ENCODE results near the gene RBMS3.

The RBMS3 gene

GRCh38 chr3:29502771-29503170, 221.9 kb downstream of the RBMS3 start:
- no peak overlapping the region for H3K4me3 ChIP-seq (replicated peaks; ENCODE audit: low read depth, low read length)
- TF ChIP-seq CTCF (IDR thresholded peaks at IDR 0.05; ENCODE audit: low read depth, low read length, missing control alignments), result no peak
- no peak for DNase-seq (ENCODE audit: extremely low read depth, low read depth)

GRCh38 chr3:29503314-29503713, 222.4 kb downstream of the RBMS3 start:
- TF ChIP-seq CTCF (IDR thresholded peaks at IDR 0.05; ENCODE audit: low read depth, low read length, missing control alignments), result no peak
- H3K4me3 ChIP-seq (replicated peaks; ENCODE audit: low read depth, low read length), result no peak overlapping the region
- DNase-seq (ENCODE audit: extremely low read depth, low read depth), result no peak

GRCh38 chr3:29503958-29504357, 223.1 kb downstream of the RBMS3 start:
- no peak for DNase-seq (ENCODE audit: extremely low read depth, low read depth)
- TF ChIP-seq CTCF (IDR thresholded peaks at IDR 0.05; ENCODE audit: low read depth, low read length, missing control alignments), result no peak
- H3K4me3 ChIP-seq (replicated peaks; ENCODE audit: low read depth, low read length), result no peak overlapping the region

GRCh38 chr3:29506502-29506901, 225.6 kb downstream of the RBMS3 start:
- DNase-seq (ENCODE audit: extremely low read depth, low read depth), result no peak
- H3K4me3 ChIP-seq (replicated peaks; ENCODE audit: low read depth, low read length), result no peak overlapping the region
- no peak for TF ChIP-seq CTCF (IDR thresholded peaks at IDR 0.05; ENCODE audit: low read depth, low read length, missing control alignments)

GRCh38 chr3:29511701-29512100, 230.8 kb downstream of the RBMS3 start:
- no peak for DNase-seq (ENCODE audit: extremely low read depth, low read depth)
- TF ChIP-seq CTCF (IDR thresholded peaks at IDR 0.05; ENCODE audit: low read depth, low read length, missing control alignments), result no peak
- no peak overlapping the region for H3K4me3 ChIP-seq (replicated peaks; ENCODE audit: low read depth, low read length)

GRCh38 chr3:29512641-29513040, 231.8 kb downstream of the RBMS3 start:
- no peak overlapping the region for H3K4me3 ChIP-seq (replicated peaks; ENCODE audit: low read depth, low read length)

More at GRCh38 chr3:29512641-29513040, 231.8 kb downstream of the RBMS3 start:
- TF ChIP-seq CTCF (IDR thresholded peaks at IDR 0.05; ENCODE audit: low read depth, low read length, missing control alignments), result no peak
- no peak for DNase-seq (ENCODE audit: extremely low read depth, low read depth)

Measured in HFF-Myc (cell line).